ENCODE data around the gene YRDC.

Gene YRDC

GRCh38 chr1:37851782-37852210 is 43.8 kb upstream of the YRDC start:
- no peak overlapping the region for H3K9ac ChIP-seq (ENCODE audit: low read depth, low read length, poor library complexity, severe bottlenecking)
- no peaks in the 10 kb centered on the region for H3K9me3 ChIP-seq (ENCODE audit: insufficient read depth, low read depth, low read length)
- peaks cover 8% of the 10 kb centered on the region; the same call in 1 of the 2 replicates for H3K36me3 ChIP-seq (ENCODE audit: insufficient read depth, low read length)
- TF ChIP-seq EZH2phosphoT487 (IDR thresholded peaks at IDR 0.05; ENCODE audit: borderline replicate concordance), result no peak
- TF ChIP-seq CTCF (conservative IDR thresholded peaks at IDR 0.05; ENCODE audit: low read length), result no peak
- no peak overlapping the region for H2AFZ ChIP-seq (ENCODE audit: low read length)
- H3K4me2 ChIP-seq (ENCODE audit: low read depth, low read length, poor library complexity, severe bottlenecking), result peak overlapping the region; percentile 43
- no peaks in the 10 kb centered on the region for H3K27me3 ChIP-seq (ENCODE audit: insufficient read depth, low read length, poor library complexity, severe bottlenecking)
- no peaks in the 10 kb centered on the region for H3F3A ChIP-seq (ENCODE audit: low read depth)
- no peaks in the 10 kb centered on the region for H4K20me1 ChIP-seq (ENCODE audit: insufficient read depth, low read length, poor library complexity, severe bottlenecking)
- H3K9me2 ChIP-seq (replicated peaks; ENCODE audit: low read depth, low read length), result no peaks in the 10 kb centered on the region
- no peak overlapping the region for H3K4me3 ChIP-seq (ENCODE audit: low read length, poor library complexity, severe bottlenecking)
- H3K4me1 ChIP-seq (ENCODE audit: insufficient read depth, low read length, poor library complexity, severe bottlenecking), result peaks cover 42% of the 10 kb centered on the region
- peaks cover 57% of the 10 kb centered on the region for H3K79me2 ChIP-seq (ENCODE audit: insufficient read depth, low read length)

- Histone ChIP-seq H4K20me1 (ENCODE audit: insufficient read depth, low read length, poor library complexity, severe bottlenecking) (no peaks in the 10 kb centered on the region), H2AFZ (ENCODE audit: low read length) (no peak overlapping the region), H3K9me2 (replicated peaks; ENCODE audit: low read depth, low read length) (no peaks in the 10 kb centered on the region), H3K4me2 (ENCODE audit: low read depth, low read length, poor library complexity, severe bottlenecking) (peak overlapping the region; percentile 43), H3K4me1 (ENCODE audit: insufficient read depth, low read length, poor library complexity, severe bottlenecking) (peaks cover 44% of the 10 kb centered on the region), H3K4me3 (ENCODE audit: low read length, poor library complexity, severe bottlenecking) (no peak overlapping the region), H3K9me3 (ENCODE audit: insufficient read depth, low read depth, low read length) (no peaks in the 10 kb centered on the region), H3K27me3 (ENCODE audit: insufficient read depth, low read length, poor library complexity, severe bottlenecking) (no peaks in the 10 kb centered on the region), H3F3A (ENCODE audit: low read depth) (no peaks in the 10 kb centered on the region), H3K36me3 (ENCODE audit: insufficient read depth, low read length) (peaks cover 8% of the 10 kb centered on the region; the same call in 1 of the 2 replicates), H3K9ac (ENCODE audit: low read depth, low read length, poor library complexity, severe bottlenecking) (no peak overlapping the region), H3K79me2 (ENCODE audit: insufficient read depth, low read length) (peaks cover 56% of the 10 kb centered on the region)
- no peak for TF ChIP-seq EZH2phosphoT487 (IDR thresholded peaks at IDR 0.05; ENCODE audit: borderline replicate concordance)
- no peak for TF ChIP-seq CTCF (conservative IDR thresholded peaks at IDR 0.05; ENCODE audit: low read length)
Observed at GRCh38 chr1:37851262-37851661, 43.3 kb upstream of the YRDC start.

GRCh38 chr1:37850352-37850955 is 42.4 kb upstream of the YRDC start:
- no peak overlapping the region for H3K4me3 ChIP-seq (ENCODE audit: low read length, poor library complexity, severe bottlenecking)

More at GRCh38 chr1:37850352-37850955, 42.4 kb upstream of the YRDC start:
- H3K27me3 ChIP-seq (ENCODE audit: insufficient read depth, low read length, poor library complexity, severe bottlenecking), result no peaks in the 10 kb centered on the region
- H4K20me1 ChIP-seq (ENCODE audit: insufficient read depth, low read length, poor library complexity, severe bottlenecking), result no peaks in the 10 kb centered on the region
- H3K9me2 ChIP-seq (replicated peaks; ENCODE audit: low read depth, low read length), result no peaks in the 10 kb centered on the region
- peaks cover 40% of the 10 kb centered on the region for H3K4me1 ChIP-seq (ENCODE audit: insufficient read depth, low read length, poor library complexity, severe bottlenecking)
- no peaks in the 10 kb centered on the region for H3F3A ChIP-seq (ENCODE audit: low read depth)
- no peak overlapping the region for H3K9ac ChIP-seq (ENCODE audit: low read depth, low read length, poor library complexity, severe bottlenecking)
- peaks cover 8% of the 10 kb centered on the region; the same call in 1 of the 2 replicates for H3K36me3 ChIP-seq (ENCODE audit: insufficient read depth, low read length)
- no peak overlapping the region for H3K4me2 ChIP-seq (ENCODE audit: low read depth, low read length, poor library complexity, severe bottlenecking)
- H2AFZ ChIP-seq (ENCODE audit: low read length), result no peak overlapping the region
- no peak for TF ChIP-seq EZH2phosphoT487 (IDR thresholded peaks at IDR 0.05; ENCODE audit: borderline replicate concordance)
- no peak for TF ChIP-seq CTCF (conservative IDR thresholded peaks at IDR 0.05; ENCODE audit: low read length)
- H3K79me2 ChIP-seq (ENCODE audit: insufficient read depth, low read length), result peaks cover 56% of the 10 kb centered on the region
- no peaks in the 10 kb centered on the region for H3K9me3 ChIP-seq (ENCODE audit: insufficient read depth, low read depth, low read length)

Measured in Loucy (cell line).